PC-3 (cell line): ENCODE measurements around the gene TK2. TPM values are rescaled to one million over a fixed set of nuclear protein-coding genes. Genes with fewer than 3 reads are reported as not detected.

Experiments used
- ATAC-seq: fragments of 200-7000 bp; cut with Tn5 transposase; 2 replicates; pipeline ENCODE4 v1.9.1; 2020; ENCODE audit warnings: mild to moderate bottlenecking, moderate library complexity
- BruUV-seq: library from RNA; stranded (reverse); fragments of 400-500 nt; replicated peaks from 2 replicates; lab custom pipeline; 2021; lab: Mats Ljungman, UMichigan
- CTCF ChIA-PET: fragments of 300-600 bp; sonication (Branson Sonifier 250); formaldehyde crosslinking; loops from one replicate; lab custom pipeline; 2022; ENCODE audit warnings: antibody characterized with exemption; lab: Charles Lee
- POLR2A ChIA-PET: fragments of 300-600 bp; sonication (Branson Sonifier 250); formaldehyde crosslinking; loops from one replicate; lab custom pipeline; 2022; ENCODE audit warnings: antibody characterized with exemption; ENCODE audit not compliant: unreplicated experiment; lab: Charles Lee
- DNase-seq: peaks from one replicate; pipeline ENCODE4 v3.0.0-alpha.2; 2015
- H2AFZ ChIP-seq: fragments of 300-600 bp; sonication (generic); 2 replicates; pipeline ENCODE4 v1.6.0; 2016; ENCODE audit warnings: antibody characterized with exemption, low read length
- H3F3A ChIP-seq: fragments of 300-600 bp; sonication (generic); one replicate; pipeline ENCODE4 v1.6.0; 2017; ENCODE audit warnings: antibody characterized with exemption, low read length, control low read depth, mild to moderate bottlenecking; ENCODE audit not compliant: unreplicated experiment
- H3K27ac ChIP-seq: fragments of 300-600 bp; sonication (generic); 2 replicates; pipeline ENCODE4 v1.5.1; 2016; ENCODE audit warnings: mild to moderate bottlenecking, low read length
- H3K27me3 ChIP-seq: fragments of 300-600 bp; sonication (generic); 2 replicates; pipeline ENCODE4 v1.6.1; 2016; ENCODE audit warnings: low read length, mixed read lengths
- H3K36me3 ChIP-seq: fragments of 300-600 bp; sonication (generic); 2 replicates; pipeline ENCODE4 v1.6.1; 2016; ENCODE audit warnings: low read depth, mixed run types, low read length, mixed read lengths
- H3K4me1 ChIP-seq: fragments of 300-600 bp; sonication (generic); 2 replicates; pipeline ENCODE4 v1.5.1; 2016; ENCODE audit warnings: low read length; ENCODE audit not compliant: insufficient read depth
- H3K4me2 ChIP-seq: fragments of 300-600 bp; sonication (generic); 2 replicates; pipeline ENCODE4 v1.6.0; 2016; ENCODE audit warnings: low read length
- H3K4me3 ChIP-seq: fragments of 300-600 bp; sonication (generic); 2 replicates; pipeline ENCODE4 v1.5.1; 2016; ENCODE audit warnings: mild to moderate bottlenecking, low read length, mixed read lengths
- H3K79me2 ChIP-seq: fragments of 300-600 bp; sonication (generic); 2 replicates; pipeline ENCODE4 v1.6.1; 2017; ENCODE audit warnings: low read length, mixed read lengths
- H3K9ac ChIP-seq: fragments of 300-600 bp; sonication (generic); 2 replicates; pipeline ENCODE4 v1.6.0; 2016; ENCODE audit warnings: mild to moderate bottlenecking, low read length
- H3K9me2 ChIP-seq: fragments of 300-600 bp; sonication (generic); replicated peaks from 2 replicates; pipeline ENCODE4 v1.6.1; 2016; ENCODE audit warnings: mixed run types, low read length, mixed read lengths
- H3K9me3 ChIP-seq: fragments of 300-600 bp; sonication (generic); 2 replicates; pipeline ENCODE4 v1.6.1; 2016; ENCODE audit warnings: low read length, mixed read lengths
- H4K20me1 ChIP-seq: fragments of 300-600 bp; sonication (generic); 2 replicates; pipeline ENCODE4 v1.6.1; 2016; ENCODE audit warnings: low read length, mixed read lengths
- EZH2 ChIP-seq: fragments of 300-600 bp; sonication (generic); IDR thresholded peaks from one replicate; pipeline ENCODE4 v1.6.1; 2017; ENCODE audit warnings: antibody characterized with exemption, mild to moderate bottlenecking, low read length; ENCODE audit not compliant: unreplicated experiment
- EZH2phosphoT487 ChIP-seq: fragments of 300-600 bp; sonication (generic); IDR thresholded peaks from 2 replicates; pipeline ENCODE4 v1.6.1; 2018; ENCODE audit warnings: mild to moderate bottlenecking, antibody characterized with exemption, low read length, borderline replicate concordance
- intact Hi-C: fragments of 100-400 bp; cut with micrococcal nuclease; formaldehyde crosslinking; loops from 2 replicates; pipeline ENCODE4 v1.9.0; 2023
- total RNA-seq: library from RNA; depleted of rRNA; stranded (reverse); fragments of >200 nt; gene quantifications from 2 replicates; pipeline ENCODE4 v1.2.3, GENCODE V29; 2014
- TF ChIP-seq, protein P1 (sequence below): fragments of 300-600 bp; sonication (generic); conservative IDR thresholded peaks from 2 replicates; pipeline ENCODE4 v1.5.1; 2017; ENCODE audit warnings: antibody characterized with exemption, low read depth, mild to moderate bottlenecking, low read length

TK2 gene
- total RNA-seq, 1 experiment from 2014 or later = 8.3 TPM

DNA sequence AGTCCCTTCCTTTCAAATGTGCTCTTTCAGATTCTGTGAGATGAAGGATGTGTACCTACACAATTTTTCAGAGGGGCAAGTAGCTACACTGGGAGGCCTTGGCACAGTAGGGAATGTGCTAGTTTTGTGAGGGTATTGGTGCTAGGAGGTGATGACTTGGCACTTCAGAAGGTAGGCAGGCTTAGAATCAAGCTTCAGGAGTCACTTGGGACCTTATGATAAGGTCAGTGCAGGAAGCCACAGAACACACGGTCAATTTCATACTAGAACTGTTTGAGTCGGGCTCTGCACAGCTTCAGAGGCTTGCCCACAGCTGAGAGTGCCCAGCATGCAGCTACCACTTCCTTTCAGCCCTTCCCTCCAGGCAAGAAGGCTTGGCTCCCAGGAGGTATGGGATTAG is 22.4 kb upstream of the TK2 start:
- no peaks in the 10 kb centered on the region for H3K27me3 ChIP-seq
- no peak overlapping the region for H3K9ac ChIP-seq
- H3F3A ChIP-seq = no peaks in the 10 kb centered on the region
- H3K9me2 ChIP-seq = no peaks in the 10 kb centered on the region
- H3K79me2 ChIP-seq = no peaks in the 10 kb centered on the region
- H3K4me1 ChIP-seq = peaks cover 12% of the 10 kb centered on the region
- H3K9me3 ChIP-seq = no peaks in the 10 kb centered on the region
- ATAC-seq (no peak), DNase-seq (no peak)
- no peak overlapping the region for H3K4me3 ChIP-seq
- H2AFZ ChIP-seq = no peak overlapping the region
- H4K20me1 ChIP-seq = no peaks in the 10 kb centered on the region
- no peak for TF ChIP-seq EZH2
- no peak for TF ChIP-seq EZH2phosphoT487
- TF ChIP-seq, protein P1, sequence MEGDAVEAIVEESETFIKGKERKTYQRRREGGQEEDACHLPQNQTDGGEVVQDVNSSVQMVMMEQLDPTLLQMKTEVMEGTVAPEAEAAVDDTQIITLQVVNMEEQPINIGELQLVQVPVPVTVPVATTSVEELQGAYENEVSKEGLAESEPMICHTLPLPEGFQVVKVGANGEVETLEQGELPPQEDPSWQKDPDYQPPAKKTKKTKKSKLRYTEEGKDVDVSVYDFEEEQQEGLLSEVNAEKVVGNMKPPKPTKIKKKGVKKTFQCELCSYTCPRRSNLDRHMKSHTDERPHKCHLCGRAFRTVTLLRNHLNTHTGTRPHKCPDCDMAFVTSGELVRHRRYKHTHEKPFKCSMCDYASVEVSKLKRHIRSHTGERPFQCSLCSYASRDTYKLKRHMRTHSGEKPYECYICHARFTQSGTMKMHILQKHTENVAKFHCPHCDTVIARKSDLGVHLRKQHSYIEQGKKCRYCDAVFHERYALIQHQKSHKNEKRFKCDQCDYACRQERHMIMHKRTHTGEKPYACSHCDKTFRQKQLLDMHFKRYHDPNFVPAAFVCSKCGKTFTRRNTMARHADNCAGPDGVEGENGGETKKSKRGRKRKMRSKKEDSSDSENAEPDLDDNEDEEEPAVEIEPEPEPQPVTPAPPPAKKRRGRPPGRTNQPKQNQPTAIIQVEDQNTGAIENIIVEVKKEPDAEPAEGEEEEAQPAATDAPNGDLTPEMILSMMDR = no peak
- CTCF ChIA-PET = no interaction called here
- intact Hi-C loops = no loop called here
- H3K27ac ChIP-seq = no peak overlapping the region
- no peak overlapping the region for H3K4me2 ChIP-seq
- POLR2A ChIA-PET = interaction anchor here (0.6 kb wide), 1 partner anchor 19 kb away, joined by 3 read pairs; no protein-coding TSS in a partner anchor
- BruUV-seq = no TSS peak
- H3K36me3 ChIP-seq = no peaks in the 10 kb centered on the region

- Histone ChIP-seq H4K20me1 (no peaks in the 10 kb centered on the region), H3K27me3 (no peaks in the 10 kb centered on the region), H3K4me2 (no peak overlapping the region), H3K9ac (no peak overlapping the region), H3K27ac (no peak overlapping the region), H3K4me1 (peaks cover 12% of the 10 kb centered on the region), H3K9me2 (no peaks in the 10 kb centered on the region), H3K4me3 (no peak overlapping the region), H2AFZ (no peak overlapping the region), H3K9me3 (no peaks in the 10 kb centered on the region), H3F3A (no peaks in the 10 kb centered on the region), H3K79me2 (no peaks in the 10 kb centered on the region), H3K36me3 (no peaks in the 10 kb centered on the region)
- ATAC-seq (peak; percentile 20), DNase-seq (peak; percentile 39)
- BruUV-seq = no TSS peak
- CTCF ChIA-PET = interaction anchor here (0.6 kb wide), 1 partner anchor 339 kb away, joined by 3 read pairs; no protein-coding TSS in a partner anchor
- POLR2A ChIA-PET = no interaction called here
- TF ChIP-seq, protein P1 = no peak
- TF ChIP-seq EZH2phosphoT487 (no peak), EZH2 (no peak)
- intact Hi-C loops = no loop called here
These were observed 20.0 kb upstream of the TK2 start for GRCh38 chr16:66569827-66570405.

GRCh38 chr16:66569131-66569530 is 19.2 kb upstream of the TK2 start:
- DNase-seq = peak; percentile 14
- Histone ChIP-seq H3K4me3 (no peak overlapping the region), H2AFZ (no peak overlapping the region), H3K9me2 (no peaks in the 10 kb centered on the region), H3K36me3 (no peaks in the 10 kb centered on the region), H3K27ac (no peak overlapping the region), H3K79me2 (no peaks in the 10 kb centered on the region), H3K9ac (no peak overlapping the region), H3K9me3 (no peaks in the 10 kb centered on the region), H3K4me1 (peaks cover 12% of the 10 kb centered on the region), H3F3A (no peaks in the 10 kb centered on the region), H4K20me1 (no peaks in the 10 kb centered on the region), H3K27me3 (no peaks in the 10 kb centered on the region), H3K4me2 (no peak overlapping the region)
- TF ChIP-seq EZH2 (no peak), EZH2phosphoT487 (no peak)
- TF ChIP-seq, protein P1 = no peak
- CTCF ChIA-PET = interaction anchor here (0.6 kb wide), 1 partner anchor 340 kb away, joined by 3 read pairs; no protein-coding TSS in a partner anchor
- no peak for ATAC-seq
- BruUV-seq = no TSS peak
- POLR2A ChIA-PET = no interaction called here
- intact Hi-C loops = no loop called here
